OCI-LY1 (cell line): ENCODE measurements around the gene APBA3.

ENCODE experiments used
- H2AFZ ChIP-seq: fragments of 200-600 bp; sonication (generic), shearing (Covaris generic); 2 replicates; pipeline ENCODE4 v1.6.0; 2014; ENCODE audit warnings: antibody characterized with exemption, mild to moderate bottlenecking, low read length
- H3F3A ChIP-seq: fragments of 200-600 bp; sonication (generic), shearing (Covaris generic); 2 replicates; pipeline ENCODE4 v1.6.0; 2014; ENCODE audit warnings: mild to moderate bottlenecking, antibody characterized with exemption, low read length, moderate library complexity; ENCODE audit not compliant: insufficient read depth
- H3K27ac ChIP-seq: fragments of 200-600 bp; sonication (generic); 2 replicates; pipeline ENCODE4 v1.5.1; 2014; ENCODE audit warnings: low read length, mixed run types, mild to moderate bottlenecking, low read depth; ENCODE audit not compliant: poor library complexity, severe bottlenecking
- H3K27me3 ChIP-seq: fragments of 200-600 bp; sonication (generic); 2 replicates; pipeline ENCODE4 v1.6.0; 2014; ENCODE audit warnings: antibody characterized with exemption, mild to moderate bottlenecking, low read length, moderate library complexity; ENCODE audit not compliant: insufficient read depth
- H3K36me3 ChIP-seq: fragments of 200-600 bp; sonication (generic); 2 replicates; pipeline ENCODE4 v1.6.1; 2014; ENCODE audit warnings: mild to moderate bottlenecking, antibody characterized with exemption, low read length, moderate library complexity, mixed read lengths; ENCODE audit not compliant: insufficient read depth
- H3K4me1 ChIP-seq: fragments of 200-600 bp; sonication (generic); 2 replicates; pipeline ENCODE4 v1.5.1; 2014; ENCODE audit warnings: mild to moderate bottlenecking, low read length, moderate library complexity; ENCODE audit not compliant: insufficient read depth, severe bottlenecking
- H3K4me2 ChIP-seq: fragments of 200-600 bp; sonication (generic), shearing (Covaris generic); 2 replicates; pipeline ENCODE4 v1.6.1; 2014; ENCODE audit warnings: low read length
- H3K4me3 ChIP-seq: fragments of 200-600 bp; sonication (generic); 2 replicates; pipeline ENCODE4 v1.5.1; 2014; ENCODE audit warnings: low read length, low read depth, mild to moderate bottlenecking, mixed read lengths; ENCODE audit not compliant: poor library complexity, severe bottlenecking
- H3K79me2 ChIP-seq: fragments of 200-600 bp; shearing (Covaris generic); 2 replicates; pipeline ENCODE4 v1.6.1; 2016; ENCODE audit warnings: mixed run types, low read length, mixed read lengths; ENCODE audit not compliant: insufficient read depth
- H3K9ac ChIP-seq: fragments of 200-600 bp; sonication (generic), shearing (Covaris generic); 2 replicates; pipeline ENCODE4 v1.6.1; 2014; ENCODE audit warnings: mild to moderate bottlenecking, low read length, mixed read lengths
- H3K9me2 ChIP-seq: fragments of 200-600 bp; sonication (generic), shearing (Covaris generic); 2 replicates; pipeline ENCODE4 v1.6.1; 2014; ENCODE audit warnings: low read depth, mild to moderate bottlenecking, low read length, mixed read lengths
- H3K9me3 ChIP-seq: fragments of 200-600 bp; shearing (Covaris generic); 2 replicates; pipeline ENCODE4 v1.6.1; 2014; ENCODE audit warnings: low read length, mixed read lengths
- H4K20me1 ChIP-seq: fragments of 200-600 bp; sonication (generic), shearing (Covaris generic); 2 replicates; pipeline ENCODE4 v1.6.0; 2016; ENCODE audit warnings: mild to moderate bottlenecking, low read length; ENCODE audit not compliant: insufficient read depth
- CTCF ChIP-seq: fragments of 200-600 bp; sonication (generic), shearing (Covaris generic); IDR thresholded peaks from 2 replicates; pipeline ENCODE4 v1.5.1; 2017; ENCODE audit warnings: mild to moderate bottlenecking, antibody characterized with exemption, low read length, moderate library complexity, mixed read lengths
- EZH2 ChIP-seq: fragments of 200-600 bp; sonication (generic), shearing (Covaris generic); IDR thresholded peaks from 2 replicates; pipeline ENCODE4 v1.8.0; 2017; ENCODE audit warnings: borderline replicate concordance, mixed run types, mild to moderate bottlenecking, antibody characterized with exemption, low read length, moderate library complexity, mixed read lengths

APBA3 gene

GRCh38 chr19:3770136-3770999 is 8.9 kb upstream of the APBA3 start:
- Histone ChIP-seq H3F3A (no peaks in the 10 kb centered on the region), H3K36me3 (peaks cover 13% of the 10 kb centered on the region), H3K9me3 (no peaks in the 10 kb centered on the region), H3K4me3 (no peak overlapping the region), H3K9me2 (no peaks in the 10 kb centered on the region), H3K4me1 (no peaks in the 10 kb centered on the region), H2AFZ (no peak overlapping the region), H3K79me2 (no peaks in the 10 kb centered on the region), H3K27ac (no peak overlapping the region), H4K20me1 (no peaks in the 10 kb centered on the region), H3K27me3 (no peaks in the 10 kb centered on the region), H3K4me2 (no peak overlapping the region), H3K9ac (no peak overlapping the region)
- TF ChIP-seq EZH2 (no peak), CTCF (no peak)

DNA sequence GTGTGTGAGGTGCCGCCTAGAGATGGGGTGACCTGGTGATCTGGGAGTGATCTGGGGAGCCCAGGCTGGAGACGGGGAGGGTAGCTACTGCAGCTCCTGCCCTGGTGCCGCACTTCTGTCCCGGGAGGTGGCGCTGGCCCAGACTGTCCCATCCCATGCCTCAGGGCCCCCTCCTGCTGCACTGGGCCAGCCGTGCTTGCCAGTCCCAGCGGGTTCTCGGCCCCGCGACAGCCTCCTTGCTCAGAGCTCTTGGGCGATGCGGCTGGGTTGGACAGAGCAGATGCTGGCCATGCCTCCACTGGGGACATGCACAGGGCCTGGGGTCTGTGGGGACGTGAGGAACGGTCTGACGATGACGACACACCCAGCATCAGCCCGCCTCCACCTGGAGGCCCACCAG is 8.0 kb upstream of the APBA3 start:
- H3K27me3 ChIP-seq, result no peaks in the 10 kb centered on the region
- no peak overlapping the region for H3K4me3 ChIP-seq
- no peak overlapping the region for H3K9ac ChIP-seq
- peaks cover 16% of the 10 kb centered on the region for H3K36me3 ChIP-seq
- no peaks in the 10 kb centered on the region for H3F3A ChIP-seq
- no peaks in the 10 kb centered on the region for H3K79me2 ChIP-seq
- no peaks in the 10 kb centered on the region for H4K20me1 ChIP-seq
- TF ChIP-seq CTCF (no peak), EZH2 (no peak)
- H3K9me2 ChIP-seq, result no peaks in the 10 kb centered on the region
- H2AFZ ChIP-seq, result no peak overlapping the region
- H3K4me1 ChIP-seq, result no peaks in the 10 kb centered on the region
- H3K27ac ChIP-seq, result no peak overlapping the region
- no peaks in the 10 kb centered on the region for H3K9me3 ChIP-seq
- no peak overlapping the region for H3K4me2 ChIP-seq

DNA sequence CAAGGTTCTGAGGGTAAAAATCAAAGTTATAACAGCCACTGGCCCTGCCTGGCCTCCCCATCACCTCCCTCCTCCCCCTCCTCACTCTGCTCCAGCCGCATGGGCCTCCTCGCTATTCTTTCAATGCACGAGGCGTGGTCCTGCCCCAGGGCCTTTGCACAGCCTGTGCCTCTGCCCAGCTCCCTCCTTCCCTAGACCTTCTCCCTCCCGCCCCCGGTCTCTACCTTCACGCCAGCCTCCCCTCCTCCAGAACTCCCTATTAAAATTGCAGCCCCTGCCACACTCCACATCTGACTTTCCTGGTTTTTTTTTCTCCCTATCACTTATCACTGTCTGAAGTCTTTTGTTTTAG is 7.2 kb upstream of the APBA3 start:
- Histone ChIP-seq H3K4me2 (no peak overlapping the region), H3K36me3 (peaks cover 16% of the 10 kb centered on the region), H2AFZ (no peak overlapping the region), H3K9me3 (no peaks in the 10 kb centered on the region), H3F3A (no peaks in the 10 kb centered on the region), H3K9ac (no peak overlapping the region), H4K20me1 (no peaks in the 10 kb centered on the region), H3K4me1 (no peaks in the 10 kb centered on the region), H3K4me3 (no peak overlapping the region), H3K27ac (no peak overlapping the region), H3K79me2 (no peaks in the 10 kb centered on the region), H3K9me2 (no peaks in the 10 kb centered on the region), H3K27me3 (no peaks in the 10 kb centered on the region)
- TF ChIP-seq EZH2 (no peak), CTCF (no peak)
